H9 (cell line): ENCODE results near the gene NEMP2. TPM values are rescaled to one million over a fixed set of nuclear protein-coding genes. Genes with fewer than 3 reads are reported as not detected.

Experiments
- DNase-seq: peaks from one replicate; pipeline ENCODE4 v3.0.0-alpha.2; 2017
- H2AFZ ChIP-seq: one replicate; pipeline ENCODE4 v1.6.1; 2013; ENCODE audit warnings: mild to moderate bottlenecking, low read length, control low read depth, moderate library complexity
- H2AK5ac ChIP-seq: 2 replicates; pipeline ENCODE4 v1.6.1; 2013; ENCODE audit warnings: low read length, control low read depth, mixed read lengths; ENCODE audit not compliant: insufficient read length
- H2BK120ac ChIP-seq: one replicate; pipeline ENCODE4 v1.6.1; 2013; ENCODE audit warnings: low read depth, mild to moderate bottlenecking, low read length, control low read depth, inconsistent platforms; ENCODE audit not compliant: poor library complexity, severe bottlenecking
- H2BK12ac ChIP-seq: 2 replicates; pipeline ENCODE4 v1.6.1; 2013; ENCODE audit warnings: low read length, control low read depth, mixed read lengths, low read depth; ENCODE audit not compliant: insufficient read length
- H2BK15ac ChIP-seq: 2 replicates; pipeline ENCODE4 v1.6.1; 2013; ENCODE audit warnings: low read depth, low read length, control low read depth
- H2BK20ac ChIP-seq: one replicate; pipeline ENCODE4 v1.6.1; 2013; ENCODE audit warnings: low read depth, mild to moderate bottlenecking, low read length, control low read depth, inconsistent platforms; ENCODE audit not compliant: poor library complexity, severe bottlenecking
- H2BK5ac ChIP-seq: 2 replicates; pipeline ENCODE4 v1.6.1; 2013; ENCODE audit warnings: low read length, control low read depth, mixed read lengths; ENCODE audit not compliant: insufficient read length
- H3K14ac ChIP-seq: 2 replicates; pipeline ENCODE4 v1.6.1; 2013; ENCODE audit warnings: low read length, control low read depth; ENCODE audit not compliant: insufficient read depth
- H3K18ac ChIP-seq: 2 replicates; pipeline ENCODE4 v1.6.1; 2013; ENCODE audit warnings: low read depth, mild to moderate bottlenecking, mixed read lengths, low read length, control low read depth; ENCODE audit not compliant: insufficient read length
- H3K23ac ChIP-seq: 2 replicates; pipeline ENCODE4 v1.6.1; 2013; ENCODE audit warnings: low read length, control low read depth, mixed read lengths, low read depth; ENCODE audit not compliant: insufficient read length
- H3K23me2 ChIP-seq: 2 replicates; pipeline ENCODE4 v1.6.1; 2013; ENCODE audit warnings: low read depth, mild to moderate bottlenecking, mixed read lengths, low read length, control low read depth; ENCODE audit not compliant: insufficient read length, poor library complexity, severe bottlenecking
- H3K27ac ChIP-seq: 2 replicates; pipeline ENCODE4 v1.5.1; 2013; ENCODE audit warnings: low read length, control low read depth, mixed read lengths, low read depth; ENCODE audit not compliant: insufficient read length
- H3K27me3 ChIP-seq: 2 replicates; pipeline ENCODE4 v1.6.1; 2013; ENCODE audit warnings: low read length, control low read depth, inconsistent platforms; ENCODE audit not compliant: insufficient read depth
- H3K4ac ChIP-seq: 2 replicates; pipeline ENCODE4 v1.6.1; 2013; ENCODE audit warnings: low read depth, mild to moderate bottlenecking, control low read depth, inconsistent platforms, low read length, moderate library complexity
- H3K4me1 ChIP-seq: 2 replicates; pipeline ENCODE4 v1.6.1; 2013; ENCODE audit warnings: low read length, control low read depth, inconsistent platforms; ENCODE audit not compliant: insufficient read depth
- H3K4me2 ChIP-seq: 2 replicates; pipeline ENCODE4 v1.6.1; 2013; ENCODE audit warnings: low read length, control low read depth, mixed read lengths; ENCODE audit not compliant: insufficient read length, insufficient read depth
- H3K56ac ChIP-seq: 2 replicates; pipeline ENCODE4 v1.6.1; 2013; ENCODE audit warnings: low read depth, mild to moderate bottlenecking, mixed read lengths, low read length, control low read depth; ENCODE audit not compliant: insufficient read length
- H3K79me1 ChIP-seq: 2 replicates; pipeline ENCODE4 v1.6.1; 2013; ENCODE audit warnings: low read depth, mild to moderate bottlenecking, moderate library complexity, low read length, control low read depth, inconsistent platforms; ENCODE audit not compliant: insufficient read depth, poor library complexity, severe bottlenecking
- H3K79me2 ChIP-seq: 2 replicates; pipeline ENCODE4 v1.6.1; 2013; ENCODE audit warnings: low read length, control low read depth, inconsistent platforms; ENCODE audit not compliant: insufficient read depth
- H3K9ac ChIP-seq: 2 replicates; pipeline ENCODE4 v1.6.1; 2013; ENCODE audit warnings: low read length, control low read depth, mixed read lengths; ENCODE audit not compliant: insufficient read length; ENCODE audit errors: extremely low read depth
- H3K9me3 ChIP-seq: one replicate; pipeline ENCODE4 v1.6.1; 2013; ENCODE audit warnings: low read depth, low read length, inconsistent platforms; ENCODE audit not compliant: control insufficient read depth
- H3T11ph ChIP-seq: one replicate; pipeline ENCODE4 v1.6.1; 2013; ENCODE audit warnings: mild to moderate bottlenecking, low read length, control low read depth, inconsistent platforms
- H4K20me1 ChIP-seq: one replicate; pipeline ENCODE4 v1.6.1; 2013; ENCODE audit not compliant: control insufficient read depth, insufficient read length, insufficient read depth
- H4K5ac ChIP-seq: 2 replicates; pipeline ENCODE4 v1.6.1; 2013; ENCODE audit warnings: low read depth, mild to moderate bottlenecking, mixed read lengths, low read length, control low read depth; ENCODE audit not compliant: insufficient read length
- H4K8ac ChIP-seq: replicated peaks from 2 replicates; pipeline ENCODE4 v1.6.1; 2013; ENCODE audit warnings: low read length, control low read depth, mixed read lengths, low read depth; ENCODE audit not compliant: insufficient read length
- H4K91ac ChIP-seq: 2 replicates; pipeline ENCODE4 v1.6.1; 2013; ENCODE audit warnings: low read depth, mild to moderate bottlenecking, moderate library complexity, mixed read lengths, low read length, control low read depth; ENCODE audit not compliant: insufficient read length
- H3K27ac Mint-ChIP-seq, 3 experiments: 2 replicates in 2 of 3; 3 replicates in 1 of 3; pipeline ENCODE4 v1.8.0; 2020 to 2021; ENCODE audit warnings: mixed read lengths in 3 of 3, mild to moderate bottlenecking in 1 of 3, moderate library complexity in 1 of 3
- H3K27me3 Mint-ChIP-seq: 2 replicates; pipeline ENCODE4 v1.8.0; 2021; ENCODE audit warnings: low read depth, mild to moderate bottlenecking, moderate library complexity, mixed read lengths
- H3K36me3 Mint-ChIP-seq, 3 experiments: 2 replicates in 2 of 3; 3 replicates in 1 of 3; pipeline ENCODE4 v1.8.0; 2020 to 2021; ENCODE audit warnings: low read depth in 3 of 3, mixed read lengths in 3 of 3; ENCODE audit not compliant: insufficient read depth in 1 of 3
- H3K4me1 Mint-ChIP-seq, 2 experiments: 2 replicates each; pipeline ENCODE4 v1.8.0; 2020; ENCODE audit warnings: mixed read lengths in 2 of 2
- H3K4me3 Mint-ChIP-seq, 2 experiments: 2 replicates in 1 of 2; 3 replicates in 1 of 2; pipeline ENCODE4 v1.8.0; 2020 to 2021; ENCODE audit warnings: mild to moderate bottlenecking in 2 of 2, mixed read lengths in 2 of 2, moderate library complexity in 1 of 2
- H3K9me3 Mint-ChIP-seq, 2 experiments: 2 replicates in 1 of 2; 3 replicates in 1 of 2; pipeline ENCODE4 v1.8.0; 2020; ENCODE audit warnings: mild to moderate bottlenecking in 2 of 2, mixed read lengths in 2 of 2, moderate library complexity in 1 of 2
- CTCF ChIP-seq: fragments of 200-600 bp; sonication (generic); conservative IDR thresholded peaks from 3 replicates; pipeline ENCODE4 v1.8.0; 2021; ENCODE audit warnings: antibody characterized with exemption, mild to moderate bottlenecking
- WGBS: extraction: QIAGEN DNeasy Blood & Tissue Kit; methylation state at CpG from one replicate; pipeline ENCODE4 v1.1.7; 2013; ENCODE audit warnings: missing lambda C conversion rate, low lambda C conversion rate, mixed read lengths; ENCODE audit not compliant: insufficient read length; ENCODE audit errors: extremely low coverage; 5-methylcytosine and 5-hydroxymethylcytosine counted together
- total RNA-seq: library from RNA; stranded (reverse); gene quantifications from 2 replicates; pipeline ENCODE4 v1.2.1, GENCODE V29; 2021

NEMP2 gene
- total RNA-seq, 1 experiment from 2014 or later = 5.3 TPM

DNA sequence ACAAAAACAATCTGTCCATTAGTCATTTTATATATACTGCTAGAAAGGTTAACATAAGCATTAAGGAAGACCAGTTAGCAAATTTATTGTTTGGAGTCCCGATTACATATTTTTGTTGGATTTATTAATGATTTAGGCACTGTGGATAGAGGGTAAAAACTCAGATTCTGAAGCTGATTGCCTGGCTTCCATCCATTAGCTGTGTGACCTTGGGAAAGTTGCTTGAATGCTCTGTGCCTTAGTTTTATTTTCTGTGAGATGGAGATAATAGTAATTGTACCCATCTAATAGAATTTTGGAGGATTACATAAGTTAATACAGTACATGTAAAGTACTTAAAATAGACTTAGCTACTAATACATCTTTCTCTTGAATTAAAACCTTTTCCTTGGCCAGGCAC lies 36.3 kb upstream of the NEMP2 start:
- Histone ChIP-seq H2BK20ac (no peak overlapping the region), H3K14ac (no peak overlapping the region), H3K79me1 (no peaks in the 10 kb centered on the region), H3K79me2 (no peaks in the 10 kb centered on the region), H4K20me1 (no peaks in the 10 kb centered on the region), H3K4me1 (no peaks in the 10 kb centered on the region; the same call in 1 of the 2 replicates), H3K23me2 (no peaks in the 10 kb centered on the region), H4K91ac (no peak overlapping the region), H3K4me2 (no peak overlapping the region), H4K8ac (no peak overlapping the region), H3K56ac (no peak overlapping the region), H3K9ac (no peak overlapping the region), H3K23ac (no peak overlapping the region), H3K18ac (no peak overlapping the region), H2AFZ (no peak overlapping the region), H2BK5ac (no peak overlapping the region), H2BK120ac (no peak overlapping the region), H2AK5ac (no peak overlapping the region), H3K9me3 (no peaks in the 10 kb centered on the region), H2BK15ac (no peak overlapping the region), H3T11ph (no peak overlapping the region), H2BK12ac (no peak overlapping the region), H3K27ac (no peak overlapping the region), H4K5ac (no peak overlapping the region), H3K4ac (no peak overlapping the region), H3K27me3 (no peaks in the 10 kb centered on the region)
- no CpG with 5 or more reads among the region's 1 CpG for WGBS
- Mint-ChIP-seq H3K9me3 (peaks cover 10 to 13% of the 10 kb centered on the region in 2 experiments), H3K27ac (no peak overlapping the region), H3K27me3 (no peaks in the 10 kb centered on the region), H3K36me3 (peaks cover 2 to 11% (median 9%) of the 10 kb centered on the region in 3 experiments; a peak in 6 of 7 replicates), H3K4me3 (no peak overlapping the region), H3K4me1 (peaks cover 0 to 2% of the 10 kb centered on the region in 2 experiments; a peak in 1 of 4 replicates)
- TF ChIP-seq CTCF = no peak
- no peak for DNase-seq
